ENCODE measurements around the gene RGS6. TPM values are rescaled to one million over a fixed set of nuclear protein-coding genes. Genes with fewer than 3 reads are reported as not detected.

RGS6 gene
- total RNA-seq, 1 donor from 2014 or later: 0.34 TPM

DNA sequence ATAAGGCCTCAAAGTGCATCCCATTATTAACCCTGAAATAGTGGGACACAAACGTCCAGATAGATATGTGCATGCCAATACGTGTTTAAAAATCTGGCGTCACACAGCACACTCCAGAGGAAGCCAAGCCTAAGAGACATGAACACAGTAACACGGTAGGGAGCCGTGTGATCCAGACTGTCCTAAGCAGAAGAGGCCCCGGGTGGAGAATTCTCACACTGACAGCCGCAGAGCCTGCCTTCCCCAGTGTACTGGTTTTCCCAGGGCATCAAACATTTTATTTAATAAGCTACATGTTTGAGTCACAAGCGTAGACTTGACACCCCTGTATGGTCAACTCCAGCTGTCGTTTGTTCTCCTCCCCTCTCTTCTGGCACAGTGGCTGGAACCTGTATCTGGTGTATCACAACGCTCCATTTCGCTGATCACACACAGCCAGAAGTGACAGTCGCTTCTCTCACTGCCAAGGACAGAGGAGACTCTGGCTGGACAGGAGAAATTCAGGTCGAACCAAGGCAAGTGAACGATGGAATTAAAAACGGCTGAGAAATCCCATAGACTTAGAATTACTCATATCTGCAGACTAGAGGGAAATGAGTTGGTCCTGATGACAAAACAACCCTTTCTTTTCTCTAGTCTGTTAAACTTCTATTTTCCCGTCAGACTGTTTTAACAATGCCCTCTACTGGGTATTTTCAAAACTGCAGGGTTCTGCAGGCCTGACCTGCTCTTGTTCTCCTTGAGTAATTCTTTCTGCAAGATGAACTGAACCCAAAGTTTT is 359.9 kb downstream of the RGS6 start:
- Mint-ChIP-seq H3K27ac (ENCODE audit: unreplicated experiment) (no peak overlapping the region), H3K27me3 (ENCODE audit: low read depth, unreplicated experiment) (peaks cover 19% of the 10 kb centered on the region), H3K36me3 (ENCODE audit: low read depth, unreplicated experiment) (no peaks in the 10 kb centered on the region), H3K4me1 (ENCODE audit: low read depth, unreplicated experiment) (no peaks in the 10 kb centered on the region), H3K9me3 (ENCODE audit: unreplicated experiment) (peaks cover 6% of the 10 kb centered on the region), H3K4me3 (ENCODE audit: unreplicated experiment) (no peak overlapping the region)
- H3K36me3 ChIP-seq (ENCODE audit: insufficient read depth, low read length): no peaks in the 10 kb centered on the region
- no peaks in the 10 kb centered on the region for H3K9me3 ChIP-seq (ENCODE audit: insufficient read depth, low read depth, low read length)
- no peaks in the 10 kb centered on the region for H4K20me1 ChIP-seq (ENCODE audit: insufficient read depth, low read length)
- H3K9ac ChIP-seq (ENCODE audit: low read length): no peak overlapping the region
- no peaks in the 10 kb centered on the region for H3K4me1 ChIP-seq (ENCODE audit: insufficient read depth, low read length)
- no peak for FAIRE-seq
- H3K4me3 ChIP-seq (ENCODE audit: insufficient read depth, low read depth, low read length): no peak overlapping the region
- no peak overlapping the region for H2AFZ ChIP-seq (ENCODE audit: low read depth, low read length)
- no peaks in the 10 kb centered on the region for H3K79me2 ChIP-seq (ENCODE audit: insufficient read depth, low read length)
- no peak overlapping the region for H3K27ac ChIP-seq (ENCODE audit: low read depth, low read length)
- TF ChIP-seq, protein P1, sequence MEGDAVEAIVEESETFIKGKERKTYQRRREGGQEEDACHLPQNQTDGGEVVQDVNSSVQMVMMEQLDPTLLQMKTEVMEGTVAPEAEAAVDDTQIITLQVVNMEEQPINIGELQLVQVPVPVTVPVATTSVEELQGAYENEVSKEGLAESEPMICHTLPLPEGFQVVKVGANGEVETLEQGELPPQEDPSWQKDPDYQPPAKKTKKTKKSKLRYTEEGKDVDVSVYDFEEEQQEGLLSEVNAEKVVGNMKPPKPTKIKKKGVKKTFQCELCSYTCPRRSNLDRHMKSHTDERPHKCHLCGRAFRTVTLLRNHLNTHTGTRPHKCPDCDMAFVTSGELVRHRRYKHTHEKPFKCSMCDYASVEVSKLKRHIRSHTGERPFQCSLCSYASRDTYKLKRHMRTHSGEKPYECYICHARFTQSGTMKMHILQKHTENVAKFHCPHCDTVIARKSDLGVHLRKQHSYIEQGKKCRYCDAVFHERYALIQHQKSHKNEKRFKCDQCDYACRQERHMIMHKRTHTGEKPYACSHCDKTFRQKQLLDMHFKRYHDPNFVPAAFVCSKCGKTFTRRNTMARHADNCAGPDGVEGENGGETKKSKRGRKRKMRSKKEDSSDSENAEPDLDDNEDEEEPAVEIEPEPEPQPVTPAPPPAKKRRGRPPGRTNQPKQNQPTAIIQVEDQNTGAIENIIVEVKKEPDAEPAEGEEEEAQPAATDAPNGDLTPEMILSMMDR (IDR thresholded peaks at IDR 0.05; ENCODE audit: insufficient read depth, low read depth, low read length): peak; percentile 74
- no peak for TF ChIP-seq EZH2 (IDR thresholded peaks at IDR 0.05; ENCODE audit: insufficient read depth, low read length)
- no peak overlapping the region for H3K4me2 ChIP-seq (ENCODE audit: low read length)
- no peaks in the 10 kb centered on the region for H3K27me3 ChIP-seq (ENCODE audit: insufficient read depth, low read length)
- DNase-seq (ENCODE audit: low read depth): peak; percentile 3

DNA sequence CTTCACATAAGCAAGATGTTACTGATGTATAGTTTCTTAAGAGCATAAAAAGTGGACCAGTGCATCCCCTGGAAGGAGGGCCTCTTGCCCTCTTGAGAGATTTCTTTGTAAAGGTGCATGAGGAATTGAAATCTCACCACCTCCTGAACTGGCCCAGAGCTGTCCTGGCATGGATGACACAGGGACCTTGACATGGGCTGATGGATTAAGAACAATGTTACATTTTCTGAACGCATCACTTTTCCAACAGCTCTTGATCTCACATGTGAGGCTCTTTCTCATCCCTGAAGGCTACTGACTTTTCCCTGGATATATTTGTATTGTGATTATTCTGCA is 360.4 kb downstream of the RGS6 start:
- H3K27ac ChIP-seq (ENCODE audit: low read depth, low read length): no peak overlapping the region
- H3K27me3 ChIP-seq (ENCODE audit: insufficient read depth, low read length): no peaks in the 10 kb centered on the region
- Mint-ChIP-seq H3K27ac (ENCODE audit: unreplicated experiment) (no peak overlapping the region), H3K27me3 (ENCODE audit: low read depth, unreplicated experiment) (peaks cover 19% of the 10 kb centered on the region), H3K9me3 (ENCODE audit: unreplicated experiment) (peaks cover 6% of the 10 kb centered on the region), H3K4me3 (ENCODE audit: unreplicated experiment) (no peak overlapping the region), H3K36me3 (ENCODE audit: low read depth, unreplicated experiment) (no peaks in the 10 kb centered on the region), H3K4me1 (ENCODE audit: low read depth, unreplicated experiment) (no peaks in the 10 kb centered on the region)
- H3K4me3 ChIP-seq (ENCODE audit: insufficient read depth, low read depth, low read length): no peak overlapping the region
- H2AFZ ChIP-seq (ENCODE audit: low read depth, low read length): no peak overlapping the region
- no peak for DNase-seq (ENCODE audit: low read depth)
- no peak overlapping the region for H3K9ac ChIP-seq (ENCODE audit: low read length)
- no peaks in the 10 kb centered on the region for H3K36me3 ChIP-seq (ENCODE audit: insufficient read depth, low read length)
- no peak for TF ChIP-seq EZH2 (IDR thresholded peaks at IDR 0.05; ENCODE audit: insufficient read depth, low read length)
- TF ChIP-seq, protein P1 (IDR thresholded peaks at IDR 0.05; ENCODE audit: insufficient read depth, low read depth, low read length): no peak
- H3K9me3 ChIP-seq (ENCODE audit: insufficient read depth, low read depth, low read length): no peaks in the 10 kb centered on the region
- no peak for FAIRE-seq
- H3K4me2 ChIP-seq (ENCODE audit: low read length): no peak overlapping the region
- H3K4me1 ChIP-seq (ENCODE audit: insufficient read depth, low read length): no peaks in the 10 kb centered on the region
- no peaks in the 10 kb centered on the region for H4K20me1 ChIP-seq (ENCODE audit: insufficient read depth, low read length)
- H3K79me2 ChIP-seq (ENCODE audit: insufficient read depth, low read length): no peaks in the 10 kb centered on the region

DNA sequence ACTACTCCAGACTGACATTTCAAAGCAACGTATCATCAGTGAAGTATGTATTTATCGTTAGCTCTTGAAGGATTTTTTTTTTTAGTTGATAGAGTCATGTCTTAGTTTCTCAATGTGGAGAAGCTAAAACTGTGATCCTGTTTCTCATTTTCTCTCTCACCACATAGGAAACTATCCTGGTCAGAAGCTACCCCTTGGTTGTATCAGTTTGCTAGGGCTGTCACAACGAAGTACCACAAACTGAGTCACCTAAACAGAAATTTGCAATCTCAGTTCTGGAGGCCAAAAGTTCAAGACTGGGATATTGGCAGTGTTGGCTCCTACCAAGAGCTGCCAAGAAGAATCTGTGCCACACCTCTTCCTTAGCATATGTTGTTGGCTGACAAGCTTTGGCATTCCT is 369.1 kb downstream of the RGS6 start:
- TF ChIP-seq EZH2 (IDR thresholded peaks at IDR 0.05; ENCODE audit: insufficient read depth, low read length): no peak
- TF ChIP-seq, protein P1 (IDR thresholded peaks at IDR 0.05; ENCODE audit: insufficient read depth, low read depth, low read length): no peak
- Histone ChIP-seq H3K4me1 (ENCODE audit: insufficient read depth, low read length) (no peaks in the 10 kb centered on the region), H4K20me1 (ENCODE audit: insufficient read depth, low read length) (no peaks in the 10 kb centered on the region), H3K9ac (ENCODE audit: low read length) (no peak overlapping the region), H3K79me2 (ENCODE audit: insufficient read depth, low read length) (no peaks in the 10 kb centered on the region), H3K27ac (ENCODE audit: low read depth, low read length) (no peak overlapping the region), H3K9me3 (ENCODE audit: insufficient read depth, low read depth, low read length) (peaks cover 3% of the 10 kb centered on the region), H3K4me2 (ENCODE audit: low read length) (no peak overlapping the region), H3K27me3 (ENCODE audit: insufficient read depth, low read length) (no peaks in the 10 kb centered on the region), H3K36me3 (ENCODE audit: insufficient read depth, low read length) (no peaks in the 10 kb centered on the region), H2AFZ (ENCODE audit: low read depth, low read length) (no peak overlapping the region), H3K4me3 (ENCODE audit: insufficient read depth, low read depth, low read length) (no peak overlapping the region)
- H3K36me3 Mint-ChIP-seq (ENCODE audit: low read depth, unreplicated experiment): no peaks in the 10 kb centered on the region
- H3K4me1 Mint-ChIP-seq (ENCODE audit: low read depth, unreplicated experiment): no peaks in the 10 kb centered on the region
- H3K4me3 Mint-ChIP-seq (ENCODE audit: unreplicated experiment): no peak overlapping the region
- H3K27ac Mint-ChIP-seq (ENCODE audit: unreplicated experiment): no peak overlapping the region
- H3K9me3 Mint-ChIP-seq (ENCODE audit: unreplicated experiment): peaks cover 16% of the 10 kb centered on the region
- H3K27me3 Mint-ChIP-seq (ENCODE audit: low read depth, unreplicated experiment): no peaks in the 10 kb centered on the region
- DNase-seq (ENCODE audit: low read depth) (no peak), FAIRE-seq (no peak)

Data from astrocyte (in vitro differentiated cells and primary cell).